Activated T-helper 2 cell treated with anti-CD3 and anti-CD28 coated beads, Interferon-gamma antibody, Interleukin-2, Interleukin-4, amounts not matched to agents 10 μg/mL and 5 μg/mL and 100 μg/mL, durations not matched to agents 14 hours and 24 hours and 36 hours (primary cell): Measurements from ENCODE around the gene B3GAT3. TPM values are rescaled to one million over a fixed set of nuclear protein-coding genes. Genes with fewer than 3 reads are reported as not detected.
"Not testable (repeated sequence)": the region's sequence is repeated elsewhere in the genome, so short reads cannot be mapped to it uniquely, and the experiment has no call there.

Experiments used
- DNase-seq: peaks from one replicate; pipeline ENCODE4 v3.0.0; 2021; ENCODE audit warnings: low spot score
- H3K27ac Mint-ChIP-seq: one replicate; pipeline ENCODE4 v1.8.0; 2021; ENCODE audit warnings: mixed read lengths
- H3K27me3 Mint-ChIP-seq: one replicate; pipeline ENCODE4 v1.8.0; 2021; ENCODE audit warnings: low read depth, mixed read lengths
- H3K36me3 Mint-ChIP-seq: one replicate; pipeline ENCODE4 v1.8.0; 2021; ENCODE audit warnings: low read depth, mixed read lengths
- H3K4me1 Mint-ChIP-seq: one replicate; pipeline ENCODE4 v1.8.0; 2021; ENCODE audit warnings: low read depth, mixed read lengths
- H3K4me3 Mint-ChIP-seq: one replicate; pipeline ENCODE4 v1.8.0; 2021; ENCODE audit warnings: low read depth, mild to moderate bottlenecking, moderate library complexity, mixed read lengths
- H3K9me3 Mint-ChIP-seq: one replicate; pipeline ENCODE4 v1.8.0; 2021; ENCODE audit warnings: mixed read lengths
- intact Hi-C: fragments of 100-400 bp; cut with micrococcal nuclease; formaldehyde crosslinking; loops from one replicate; pipeline ENCODE4 v1.15.1; 2023
- total RNA-seq: library from RNA; stranded (reverse); gene quantifications from 2 replicates; pipeline ENCODE4 v1.2.3, GENCODE V29; 2022

B3GAT3 gene
- total RNA-seq, 1 donor from 2014 or later: 70.0 TPM

DNA sequence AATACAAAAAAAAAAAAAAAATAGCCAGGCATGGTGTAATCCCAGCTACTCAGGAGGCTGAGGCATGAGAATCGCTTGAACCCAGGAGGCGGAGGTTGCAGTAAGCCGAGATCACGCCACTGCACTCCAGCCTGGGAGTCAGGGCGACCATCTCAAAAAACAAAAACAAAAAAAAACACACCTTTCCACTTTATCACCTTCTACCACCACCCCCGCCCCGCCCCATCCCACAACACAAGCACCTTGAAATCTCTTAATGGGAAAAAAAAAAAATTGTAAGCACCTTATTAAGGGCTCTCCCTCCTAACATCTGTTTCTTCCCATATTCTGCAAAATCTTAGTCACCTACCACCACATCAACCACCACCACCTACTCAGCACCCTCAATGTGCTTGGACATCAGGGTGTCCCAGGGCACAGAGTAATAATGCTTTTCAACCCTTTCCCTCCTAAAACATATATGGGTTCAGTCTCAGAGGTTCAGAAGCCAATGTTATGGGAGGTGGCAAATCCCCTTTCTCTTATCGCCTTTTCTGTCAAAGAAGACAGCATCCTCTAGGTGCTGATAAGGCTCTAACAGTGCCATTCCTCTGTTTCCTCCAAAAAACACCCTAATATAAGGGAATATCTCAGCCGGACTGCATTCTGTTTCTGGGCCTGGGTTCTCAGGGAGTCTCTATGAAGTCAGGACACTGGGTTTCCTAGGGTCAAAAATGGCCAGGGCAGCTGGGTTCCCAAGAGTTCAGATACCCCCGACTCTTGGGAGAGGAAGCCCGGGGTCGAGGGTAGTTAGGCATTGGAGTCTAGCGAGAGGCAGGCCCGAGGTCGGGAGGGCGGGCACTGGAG is 30.6 kb upstream of the B3GAT3 start:
- H3K27me3 Mint-ChIP-seq: no peaks in the 10 kb centered on the region
- no peak for DNase-seq
- H3K27ac Mint-ChIP-seq: peak overlapping the region; percentile 92
- H3K4me1 Mint-ChIP-seq: peaks cover 10% of the 10 kb centered on the region
- H3K4me3 Mint-ChIP-seq: peak overlapping the region; percentile 98
- H3K9me3 Mint-ChIP-seq: no peaks in the 10 kb centered on the region
- peaks cover 19% of the 10 kb centered on the region for H3K36me3 Mint-ChIP-seq
- intact Hi-C loops: loop anchor here (1.0 to 5.0 kb wide), 4 partner anchors 19 to 75 kb away; partner anchors contain the start of genes EML3, HNRNPUL2, MTA2 and ROM1

DNA sequence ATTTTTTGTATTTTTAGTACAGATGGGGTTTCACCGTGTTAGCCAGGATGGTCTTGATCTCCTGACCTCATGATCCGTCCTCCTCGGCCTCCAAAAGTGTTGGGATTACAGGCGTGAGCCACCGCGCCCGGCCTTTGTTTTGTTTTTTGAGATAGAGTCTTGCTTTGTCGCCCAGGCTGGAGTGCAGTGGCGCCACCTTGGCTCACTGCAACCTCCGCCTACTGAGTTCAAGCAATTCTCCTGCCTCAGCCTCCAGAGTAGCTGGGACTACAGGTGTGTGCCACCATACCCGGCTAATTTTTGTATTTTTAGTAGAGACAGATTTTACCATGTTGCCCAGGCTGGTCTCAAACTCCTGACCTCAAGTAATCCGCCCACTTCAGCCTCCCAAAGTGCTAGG is 28.5 kb upstream of the B3GAT3 start:
- Mint-ChIP-seq H3K4me1 (peaks cover 19% of the 10 kb centered on the region), H3K36me3 (peaks cover 27% of the 10 kb centered on the region)
- not testable (repeated sequence) for DNase-seq, H3K27me3 Mint-ChIP-seq, H3K4me3 Mint-ChIP-seq, H3K27ac Mint-ChIP-seq, H3K9me3 Mint-ChIP-seq
- intact Hi-C loops: loop anchor here (5.0 kb wide), 1 partner anchor 77 kb away; the partner anchor contains the start of genes HNRNPUL2 and TTC9C

DNA sequence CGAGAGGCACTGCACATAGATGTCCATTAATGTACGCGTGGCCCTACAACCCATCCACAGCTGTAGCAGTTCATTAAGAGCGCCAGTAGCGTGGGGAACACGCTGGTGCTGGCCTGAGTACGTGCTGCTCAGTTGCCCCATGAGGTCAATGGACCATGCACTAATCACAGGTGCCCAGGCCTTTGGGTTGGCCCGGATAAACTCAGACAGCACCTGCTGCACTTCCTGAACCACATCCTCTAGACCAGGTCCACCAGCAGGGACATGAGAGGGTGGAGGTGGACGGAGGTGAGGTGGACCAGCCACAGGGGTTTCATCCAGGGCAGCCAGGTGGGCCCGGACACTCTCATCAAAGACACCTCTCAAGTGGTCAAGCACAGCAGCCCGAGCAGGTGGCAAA is 27.7 kb upstream of the B3GAT3 start:
- Mint-ChIP-seq H3K36me3 (peaks cover 33% of the 10 kb centered on the region), H3K9me3 (no peaks in the 10 kb centered on the region), H3K4me3 (no peak overlapping the region), H3K27ac (no peak overlapping the region), H3K27me3 (no peaks in the 10 kb centered on the region), H3K4me1 (peaks cover 22% of the 10 kb centered on the region)
- no peak for DNase-seq
- intact Hi-C loops: no loop called here

DNA sequence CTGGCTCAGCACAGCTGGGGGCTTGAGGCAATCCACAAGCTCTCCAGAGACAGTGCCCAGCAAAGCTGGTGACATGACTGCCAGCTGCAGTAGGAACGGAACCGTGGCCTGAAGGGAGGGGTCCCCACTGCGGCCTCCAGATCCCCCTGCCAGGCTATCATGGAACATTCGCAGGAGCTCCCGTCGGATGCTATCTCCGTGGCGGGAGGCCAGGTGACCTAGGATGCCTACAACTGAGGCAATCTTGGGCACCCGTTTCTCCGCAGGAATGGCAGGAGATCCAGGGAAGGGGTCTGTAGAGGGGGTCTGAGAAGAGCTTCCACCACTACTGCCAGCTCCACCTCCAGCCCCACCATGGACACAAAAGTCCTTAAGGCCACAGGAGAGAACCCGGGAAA is 27.2 kb upstream of the B3GAT3 start:
- H3K27me3 Mint-ChIP-seq: no peaks in the 10 kb centered on the region
- intact Hi-C loops: no loop called here
- H3K4me3 Mint-ChIP-seq: no peak overlapping the region
- peaks cover 38% of the 10 kb centered on the region for H3K36me3 Mint-ChIP-seq
- no peak overlapping the region for H3K27ac Mint-ChIP-seq
- no peak for DNase-seq
- H3K9me3 Mint-ChIP-seq: no peaks in the 10 kb centered on the region
- peaks cover 24% of the 10 kb centered on the region for H3K4me1 Mint-ChIP-seq

DNA sequence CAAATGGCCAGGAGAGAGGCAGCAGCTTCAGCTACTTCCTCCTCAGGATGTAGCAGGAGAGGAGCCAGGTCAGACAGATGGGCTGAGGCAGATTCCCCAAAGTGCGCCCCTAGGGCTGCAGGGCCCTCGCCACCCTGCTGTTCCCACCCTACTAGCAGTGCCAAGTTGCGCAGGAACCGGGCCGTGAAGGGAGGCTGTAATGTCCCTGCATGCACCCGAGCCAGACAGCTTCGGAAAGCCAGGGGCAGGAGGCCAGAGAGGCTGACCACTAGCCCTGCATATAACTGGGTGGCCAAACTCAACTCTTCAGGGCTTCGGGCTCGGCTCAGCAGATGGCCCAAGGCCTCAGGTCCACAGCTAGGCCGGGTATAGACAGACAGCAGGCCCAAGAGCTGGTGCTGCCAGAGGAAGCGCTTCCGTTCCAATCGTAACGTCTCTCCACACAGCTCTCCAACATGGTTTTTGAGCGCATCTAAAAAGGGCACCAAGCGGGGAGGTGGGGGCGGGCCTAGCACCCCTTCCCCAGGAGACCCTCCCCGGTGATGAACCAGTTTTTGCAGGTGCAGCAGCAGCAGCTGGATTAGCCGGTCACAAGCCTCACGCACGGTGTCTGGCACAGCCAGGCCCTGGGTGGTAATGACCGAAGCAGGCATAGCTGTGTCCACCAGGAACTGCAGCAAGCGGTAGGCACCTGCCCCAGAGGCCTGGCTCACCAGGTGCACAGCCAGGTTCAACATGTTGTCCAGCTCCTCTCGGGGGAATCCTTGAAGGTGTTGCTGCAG is 26.6 kb upstream of the B3GAT3 start:
- peaks cover 40% of the 10 kb centered on the region for H3K36me3 Mint-ChIP-seq
- no peak overlapping the region for H3K4me3 Mint-ChIP-seq
- H3K27ac Mint-ChIP-seq: no peak overlapping the region
- intact Hi-C loops: no loop called here
- peaks cover 21% of the 10 kb centered on the region for H3K4me1 Mint-ChIP-seq
- DNase-seq: no peak
- H3K9me3 Mint-ChIP-seq: no peaks in the 10 kb centered on the region
- H3K27me3 Mint-ChIP-seq: no peaks in the 10 kb centered on the region

DNA sequence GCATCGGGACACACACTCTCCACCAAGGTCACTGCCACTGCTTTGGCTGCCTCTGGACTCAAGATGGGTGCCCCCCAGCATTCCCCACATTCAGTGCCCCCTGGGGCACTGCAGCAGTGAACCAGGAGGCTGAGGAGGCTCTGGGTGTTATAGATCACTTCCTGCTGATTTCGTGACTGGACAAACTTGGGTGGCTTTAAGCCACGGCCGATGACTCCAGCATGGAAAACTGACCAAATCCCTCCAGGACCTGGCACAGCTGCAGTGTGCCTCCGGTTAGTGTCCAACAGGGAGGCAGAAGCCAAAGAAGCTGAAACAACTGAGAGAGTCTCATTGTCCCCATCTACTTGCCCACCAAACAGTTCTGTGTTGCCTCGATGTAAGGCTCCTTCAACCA is 25.8 kb upstream of the B3GAT3 start:
- Mint-ChIP-seq H3K36me3 (peaks cover 42% of the 10 kb centered on the region), H3K4me3 (no peak overlapping the region), H3K4me1 (peaks cover 23% of the 10 kb centered on the region), H3K27ac (no peak overlapping the region), H3K27me3 (no peaks in the 10 kb centered on the region), H3K9me3 (no peaks in the 10 kb centered on the region)
- intact Hi-C loops: loop anchor here (2.0 kb wide), 2 partner anchors 17 to 57 kb away; partner anchors contain the start of genes C11orf98, CSKMT and TUT1
- no peak for DNase-seq

DNA sequence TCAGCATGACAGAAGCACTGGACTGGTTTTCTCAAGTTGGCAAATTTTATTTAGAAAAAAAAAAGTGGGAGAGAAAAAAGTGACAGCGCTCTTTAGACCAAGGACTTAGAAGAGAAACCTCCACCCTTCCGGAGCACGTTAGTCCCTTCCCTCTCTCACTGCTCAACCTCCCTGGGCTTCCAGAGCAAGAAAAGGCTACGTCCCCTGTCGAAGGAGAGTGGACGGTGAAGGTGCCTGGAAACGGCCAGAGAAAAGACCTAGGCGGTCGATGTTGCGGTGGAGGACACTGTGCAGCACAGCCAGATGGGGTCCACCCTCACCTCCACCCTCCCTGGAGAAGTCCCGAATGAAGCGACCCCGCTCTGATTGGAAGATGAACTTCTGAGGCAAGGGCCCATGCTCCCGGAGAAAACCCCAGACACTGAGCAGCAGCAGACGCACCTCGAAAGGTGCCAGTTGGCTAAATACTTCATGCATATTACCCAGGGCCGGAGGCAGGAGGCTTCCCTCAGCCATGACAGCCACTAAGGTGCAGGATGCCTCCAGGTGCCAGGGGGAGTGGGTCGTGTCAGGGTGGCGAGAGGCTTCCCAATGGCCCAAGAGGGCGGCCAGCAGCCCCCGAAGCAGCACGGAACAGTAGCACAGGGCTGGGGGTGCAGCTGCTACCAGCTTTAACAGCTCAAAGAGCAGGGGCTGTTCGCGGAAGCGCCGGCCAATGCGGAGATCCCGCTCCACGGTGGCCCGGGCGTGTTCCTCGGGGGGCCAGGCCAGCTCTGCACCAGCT is 25.2 kb upstream of the B3GAT3 start:
- peak overlapping the region; percentile 98 for H3K4me3 Mint-ChIP-seq
- H3K27ac Mint-ChIP-seq: peak overlapping the region; percentile 97
- no peaks in the 10 kb centered on the region for H3K27me3 Mint-ChIP-seq
- H3K36me3 Mint-ChIP-seq: peaks cover 40% of the 10 kb centered on the region
- no peaks in the 10 kb centered on the region for H3K9me3 Mint-ChIP-seq
- DNase-seq: no peak
- intact Hi-C loops: loop anchor here (1.0 to 2.0 kb wide), 5 partner anchors 18 to 62 kb away; partner anchors contain the start of genes C11orf98, CSKMT, TUT1 and UQCC3
- peaks cover 21% of the 10 kb centered on the region for H3K4me1 Mint-ChIP-seq

DNA sequence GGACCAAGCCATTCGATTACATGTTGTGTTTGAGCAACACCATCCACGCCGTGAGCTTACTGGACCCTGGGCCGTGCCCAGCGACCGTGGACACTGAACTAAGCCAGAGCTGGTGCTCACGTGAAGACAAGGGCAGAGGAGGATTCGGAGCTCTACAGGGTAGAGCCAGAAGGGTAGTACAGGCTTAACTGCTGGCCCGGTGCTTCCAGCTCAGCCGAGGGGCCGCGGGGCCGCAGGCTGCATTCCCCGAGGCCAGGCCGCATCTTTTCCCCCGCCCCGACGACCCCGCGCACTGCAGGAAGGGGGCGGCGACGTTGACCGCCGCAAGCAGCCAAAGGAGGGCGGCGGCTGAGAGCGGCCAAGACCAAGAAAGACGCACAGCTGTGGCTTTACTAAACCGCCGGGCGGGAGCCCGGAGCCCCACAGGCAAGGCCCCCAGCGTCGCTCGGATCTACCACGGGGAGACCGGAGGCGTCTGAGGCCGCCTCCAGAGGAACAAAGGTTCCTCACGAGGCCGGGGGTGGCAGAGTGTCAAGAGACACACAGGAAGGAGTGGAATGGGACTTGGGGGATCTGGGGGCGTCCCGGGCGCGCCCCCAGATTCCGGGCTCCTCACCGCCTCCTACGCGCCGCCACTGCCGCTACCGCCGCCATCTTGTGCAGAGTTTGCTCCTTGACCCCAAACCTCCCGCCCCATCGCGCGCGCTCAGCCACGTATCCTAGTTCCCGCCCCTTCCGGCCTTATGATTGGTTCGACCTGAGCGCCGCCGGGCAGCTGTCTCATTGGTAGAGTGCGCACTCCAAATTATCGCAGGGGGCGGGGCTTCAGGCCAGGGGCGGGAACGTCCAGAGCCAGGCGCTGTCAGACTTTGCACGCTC is 24.4 kb upstream of the B3GAT3 start, which contains the start of gene GANAB:
Gene GANAB (minus strand): TSS at position 668 of the 879 bp plus-strand sequence. CDS start 14 bp downstream, at position 654.
- Mint-ChIP-seq H3K27ac (peak within 1 kb of the TSS; percentile 97), H3K4me1 (peaks cover 22% of the 10 kb centered on the region), H3K9me3 (no peaks in the 10 kb centered on the region), H3K27me3 (no peaks in the 10 kb centered on the region), H3K36me3 (peaks cover 43% of the 10 kb centered on the region), H3K4me3 (peak within 1 kb of the TSS; percentile 98)
- peak; percentile 98 for DNase-seq
- intact Hi-C loops: loop anchor here (1.0 to 2.0 kb wide), 5 partner anchors 19 to 63 kb away; partner anchors contain the start of genes C11orf98, CSKMT, TUT1 and UQCC3

DNA sequence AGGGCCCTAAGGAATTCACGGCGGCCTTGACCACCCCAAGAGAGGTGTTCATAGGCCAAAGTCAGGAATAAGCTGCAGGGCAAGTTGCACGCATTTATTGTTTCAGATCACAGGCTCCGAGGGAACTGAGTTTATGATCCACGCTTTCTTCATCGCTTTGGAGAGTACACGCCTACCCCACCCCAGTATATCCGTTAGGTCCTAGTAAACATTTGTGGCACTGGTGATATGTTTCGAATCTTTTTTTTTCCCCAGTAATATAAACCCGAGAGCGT is 23.8 kb upstream of the B3GAT3 start:
- intact Hi-C loops: no loop called here
- peaks cover 45% of the 10 kb centered on the region for H3K36me3 Mint-ChIP-seq

DNA sequence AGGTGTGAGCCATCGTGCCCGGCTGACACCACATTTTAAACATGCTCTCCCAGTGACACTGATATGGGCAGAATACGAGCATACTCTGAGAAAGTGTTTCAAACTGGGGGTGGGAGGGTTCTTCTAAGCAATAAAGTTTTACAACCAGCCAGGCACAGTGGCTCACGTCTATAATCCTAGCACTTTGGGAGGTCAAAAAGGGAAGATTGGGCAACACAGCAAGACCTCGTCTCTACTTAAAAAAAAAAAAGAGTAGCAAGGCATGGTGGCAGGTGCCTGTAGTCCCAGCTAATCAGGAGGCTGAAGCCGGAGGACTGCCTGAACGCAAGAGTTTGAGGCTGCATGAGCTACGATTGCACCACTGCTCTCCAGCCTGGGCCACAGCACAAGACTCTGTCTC is 22.4 kb upstream of the B3GAT3 start:
- H3K9me3 Mint-ChIP-seq: no peaks in the 10 kb centered on the region
- H3K27me3 Mint-ChIP-seq: no peaks in the 10 kb centered on the region
- H3K4me1 Mint-ChIP-seq: peaks cover 34% of the 10 kb centered on the region
- DNase-seq: no peak
- H3K36me3 Mint-ChIP-seq: peaks cover 49% of the 10 kb centered on the region
- H3K4me3 Mint-ChIP-seq: peak overlapping the region; percentile 37
- H3K27ac Mint-ChIP-seq: peak overlapping the region; percentile 22
- intact Hi-C loops: no loop called here

More for the DNA sequence above, 23.8 kb upstream of the B3GAT3 start:
- H3K27ac Mint-ChIP-seq: peak overlapping the region; percentile 97
- H3K9me3 Mint-ChIP-seq: no peaks in the 10 kb centered on the region
- peaks cover 26% of the 10 kb centered on the region for H3K4me1 Mint-ChIP-seq
- no peak for DNase-seq
- H3K4me3 Mint-ChIP-seq: peak overlapping the region; percentile 98
- no peaks in the 10 kb centered on the region for H3K27me3 Mint-ChIP-seq

DNA sequence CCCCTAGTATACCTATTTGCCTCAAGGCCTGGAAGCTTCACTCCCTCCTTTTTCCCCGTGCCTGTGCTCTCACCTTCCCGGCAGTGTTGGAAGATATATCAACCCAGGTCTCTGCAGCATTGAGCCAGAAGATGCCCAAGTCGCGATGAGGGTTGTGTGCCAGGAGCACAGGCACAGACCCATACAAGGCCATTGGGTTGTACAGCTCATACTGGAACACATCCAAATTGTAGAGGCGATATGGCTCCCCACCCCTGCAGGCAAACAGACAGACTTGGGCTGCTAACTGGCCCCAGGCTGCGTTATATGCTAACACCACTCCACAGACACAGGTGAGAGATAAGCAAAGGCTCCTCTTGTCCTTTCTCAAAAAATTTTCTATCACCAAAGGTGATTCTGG is 10.7 kb upstream of the B3GAT3 start:
- Mint-ChIP-seq H3K27ac (no peak overlapping the region), H3K4me1 (peaks cover 8% of the 10 kb centered on the region), H3K36me3 (peaks cover 81% of the 10 kb centered on the region), H3K9me3 (no peaks in the 10 kb centered on the region), H3K4me3 (no peak overlapping the region), H3K27me3 (no peaks in the 10 kb centered on the region)
- no peak for DNase-seq
- intact Hi-C loops: no loop called here
